Natural killer cell (primary cell): ENCODE data around the gene AHDC1. TPM values are rescaled to one million over a fixed set of nuclear protein-coding genes. Genes with fewer than 3 reads are reported as not detected.

ENCODE experiments used
- ATAC-seq, 3 donors: fragments of 150-1000 bp in 2 of 3; fragments of 200-7000 bp in 1 of 3; cut with Tn5 transposase; 1 replicate in 1 of 3; 2 replicates in 2 of 3; pipeline ENCODE4 v1.10.0; 2021; ENCODE audit warnings: mild to moderate bottlenecking in 2 of 3, moderate library complexity in 2 of 3
- DNase-seq, 2 donors: peaks; one replicate each; pipeline versions ENCODE4 v3.0.0 to v3.0.0-alpha.2; 2013 to 2021; ENCODE audit warnings: mixed read lengths in 1 of 2
- H3K27ac ChIP-seq: one replicate; pipeline ENCODE4 v1.5.1; 2013; ENCODE audit warnings: mild to moderate bottlenecking, low read length
- H3K27me3 ChIP-seq: one replicate; pipeline ENCODE4 v1.6.1; 2013; ENCODE audit warnings: low read length; ENCODE audit not compliant: control insufficient read depth, insufficient read depth
- H3K36me3 ChIP-seq: one replicate; pipeline ENCODE4 v1.6.1; 2013; ENCODE audit warnings: low read length; ENCODE audit not compliant: control insufficient read depth, insufficient read depth
- H3K4me1 ChIP-seq: one replicate; pipeline ENCODE4 v1.6.1; 2013; ENCODE audit warnings: low read length; ENCODE audit not compliant: control insufficient read depth, insufficient read depth
- H3K4me3 ChIP-seq: one replicate; pipeline ENCODE4 v1.5.1; 2013; ENCODE audit warnings: low read length
- H3K9me3 ChIP-seq: one replicate; pipeline ENCODE4 v1.6.1; 2013; ENCODE audit warnings: low read length; ENCODE audit not compliant: control insufficient read depth, insufficient read depth
- H3K27ac Mint-ChIP-seq, 2 donors: one replicate each; pipeline ENCODE4 v1.8.0; 2022; ENCODE audit warnings: mild to moderate bottlenecking in 2 of 2, mixed read lengths in 2 of 2, moderate library complexity in 1 of 2
- H3K27me3 Mint-ChIP-seq, 2 donors: one replicate each; pipeline ENCODE4 v1.8.0; 2022; ENCODE audit warnings: low read depth in 2 of 2, mixed read lengths in 2 of 2
- H3K36me3 Mint-ChIP-seq: one replicate; pipeline ENCODE4 v1.8.0; 2022; ENCODE audit warnings: mixed read lengths
- H3K4me1 Mint-ChIP-seq, 2 donors: one replicate each; pipeline ENCODE4 v1.8.0; 2022; ENCODE audit warnings: mixed read lengths in 2 of 2
- H3K4me3 Mint-ChIP-seq: one replicate; pipeline ENCODE4 v1.8.0; 2022; ENCODE audit warnings: mild to moderate bottlenecking, moderate library complexity, mixed read lengths
- H3K9me3 Mint-ChIP-seq, 2 donors: one replicate each; pipeline ENCODE4 v1.8.0; 2022; ENCODE audit warnings: mixed read lengths in 2 of 2
- CTCF ChIP-seq: fragments of 200-600 bp; IDR thresholded peaks from one replicate; pipeline ENCODE4 v1.8.0; 2022; ENCODE audit warnings: antibody characterized with exemption
- WGBS: methylation state at CpG from one replicate; pipeline ENCODE4 v1.1.7; 2013; ENCODE audit warnings: missing lambda C conversion rate; ENCODE audit not compliant: insufficient coverage; 5-methylcytosine and 5-hydroxymethylcytosine counted together
- intact Hi-C: fragments of 100-400 bp; cut with micrococcal nuclease; formaldehyde crosslinking; loops from one replicate; pipeline ENCODE4 v1.14.2; 2022
- total RNA-seq, 4 donors: library from RNA; stranded (reverse); fragments of 120-200 nt in 1 of 4; gene quantifications; one replicate each; pipeline versions ENCODE4 v1.2.3 to v1.2.4, GENCODE V29; 2013 to 2022

Gene AHDC1
- total RNA-seq, 3 donors from 2014 or later (not counting 1 experiment from before 2014, with no cell fraction given): 39.6 to 67.0 (median 47.0) TPM

- 69% methylated on average over 5 of the region's 5 CpGs for WGBS
- ATAC-seq (no peak), DNase-seq (no peak)
- no peak for TF ChIP-seq CTCF
- no peaks in the 10 kb centered on the region for H3K36me3 ChIP-seq
- Mint-ChIP-seq H3K4me3 (no peak overlapping the region), H3K27ac (no peak overlapping the region), H3K9me3 (no peaks in the 10 kb centered on the region), H3K36me3 (no peaks in the 10 kb centered on the region), H3K27me3 (no peaks in the 10 kb centered on the region), H3K4me1 (peaks cover 0 to 6% of the 10 kb centered on the region in 2 donors)
- H3K27ac ChIP-seq: no peak overlapping the region
- intact Hi-C loops: no loop called here
- no peaks in the 10 kb centered on the region for H3K27me3 ChIP-seq
- H3K4me1 ChIP-seq: no peaks in the 10 kb centered on the region
- no peak overlapping the region for H3K4me3 ChIP-seq
- no peaks in the 10 kb centered on the region for H3K9me3 ChIP-seq
These were observed 90.4 kb downstream of the AHDC1 start for GRCh38 chr1:27513528-27513927.

GRCh38 chr1:27509127-27510080, 94.5 kb downstream of the AHDC1 start:
- Mint-ChIP-seq H3K27ac (no peak overlapping the region), H3K36me3 (no peaks in the 10 kb centered on the region), H3K4me3 (no peak overlapping the region), H3K4me1 (peaks cover 0 to 6% of the 10 kb centered on the region in 2 donors), H3K9me3 (no peaks in the 10 kb centered on the region), H3K27me3 (no peaks in the 10 kb centered on the region)
- DNase-seq (no peak), ATAC-seq (no peak)
- Histone ChIP-seq H3K27ac (no peak overlapping the region), H3K27me3 (no peaks in the 10 kb centered on the region), H3K4me1 (no peaks in the 10 kb centered on the region), H3K36me3 (no peaks in the 10 kb centered on the region), H3K9me3 (no peaks in the 10 kb centered on the region), H3K4me3 (no peak overlapping the region)
- WGBS: 88% methylated on average over 9 of the region's 9 CpGs
- TF ChIP-seq CTCF: no peak
- intact Hi-C loops: no loop called here

GRCh38 chr1:27507960-27508665, 95.8 kb downstream of the AHDC1 start:
- TF ChIP-seq CTCF: no peak
- H3K36me3 ChIP-seq: no peaks in the 10 kb centered on the region
- 91% methylated on average over 6 of the region's 6 CpGs for WGBS
- H3K36me3 Mint-ChIP-seq: no peaks in the 10 kb centered on the region
- no peaks in the 10 kb centered on the region for H3K27me3 Mint-ChIP-seq
- intact Hi-C loops: no loop called here
- no peak overlapping the region for H3K27ac ChIP-seq
- no peaks in the 10 kb centered on the region for H3K4me1 ChIP-seq
- no peaks in the 10 kb centered on the region for H3K9me3 ChIP-seq
- no peak overlapping the region for H3K27ac Mint-ChIP-seq
- H3K4me3 ChIP-seq: no peak overlapping the region
- H3K4me1 Mint-ChIP-seq: no peaks in the 10 kb centered on the region
- no peak overlapping the region for H3K4me3 Mint-ChIP-seq
- no peaks in the 10 kb centered on the region for H3K27me3 ChIP-seq
- ATAC-seq (no peak), DNase-seq (no peak)
- H3K9me3 Mint-ChIP-seq: no peaks in the 10 kb centered on the region
